Kidney epithelial cell (primary cell): Measurements from ENCODE around the gene USP11. TPM values are rescaled to one million over a fixed set of nuclear protein-coding genes. Genes with fewer than 3 reads are reported as not detected.
"Not testable (repeated sequence)": the region's sequence is repeated elsewhere in the genome, so short reads cannot be mapped to it uniquely, and the experiment has no call there.

Experiments
- DNase-seq: peaks from one replicate; pipeline ENCODE4 v3.0.0-alpha.2; 2010; ENCODE audit warnings: low read depth
- H3K27me3 ChIP-seq: 2 replicates; pipeline ENCODE4 v1.6.0; 2011; ENCODE audit warnings: low read length; ENCODE audit not compliant: control insufficient read depth, insufficient read depth
- H3K36me3 ChIP-seq: 2 replicates; pipeline ENCODE4 v1.5.1; 2011; ENCODE audit warnings: low read length; ENCODE audit not compliant: control insufficient read depth, insufficient read depth
- H3K4me3 ChIP-seq: 2 replicates; pipeline ENCODE4 v1.5.1; 2011; ENCODE audit warnings: low read depth, mild to moderate bottlenecking, control low read depth, low read length
- total RNA-seq: library from RNA; depleted of rRNA; stranded (reverse); fragments of >200 nt; gene quantifications from 2 replicates; pipeline ENCODE4 v1.2.3, GENCODE V29; 2015
- TF ChIP-seq, protein P1 (sequence below): IDR thresholded peaks from 2 replicates; pipeline ENCODE4 v1.5.1; 2011; ENCODE audit warnings: mild to moderate bottlenecking, moderate library complexity, low read length, control low read depth, inconsistent platforms; ENCODE audit not compliant: insufficient read depth, poor library complexity, severe bottlenecking

USP11 gene
- total RNA-seq, 1 donor from 2014 or later, result 49.1 TPM

GRCh38 chrX:47247206-47247998, 14.6 kb downstream of the USP11 start:
- DNase-seq, result no peak

GRCh38 chrX:47247999-47248320, 15.2 kb downstream of the USP11 start:
- no peak for DNase-seq
- TF ChIP-seq, protein P1, sequence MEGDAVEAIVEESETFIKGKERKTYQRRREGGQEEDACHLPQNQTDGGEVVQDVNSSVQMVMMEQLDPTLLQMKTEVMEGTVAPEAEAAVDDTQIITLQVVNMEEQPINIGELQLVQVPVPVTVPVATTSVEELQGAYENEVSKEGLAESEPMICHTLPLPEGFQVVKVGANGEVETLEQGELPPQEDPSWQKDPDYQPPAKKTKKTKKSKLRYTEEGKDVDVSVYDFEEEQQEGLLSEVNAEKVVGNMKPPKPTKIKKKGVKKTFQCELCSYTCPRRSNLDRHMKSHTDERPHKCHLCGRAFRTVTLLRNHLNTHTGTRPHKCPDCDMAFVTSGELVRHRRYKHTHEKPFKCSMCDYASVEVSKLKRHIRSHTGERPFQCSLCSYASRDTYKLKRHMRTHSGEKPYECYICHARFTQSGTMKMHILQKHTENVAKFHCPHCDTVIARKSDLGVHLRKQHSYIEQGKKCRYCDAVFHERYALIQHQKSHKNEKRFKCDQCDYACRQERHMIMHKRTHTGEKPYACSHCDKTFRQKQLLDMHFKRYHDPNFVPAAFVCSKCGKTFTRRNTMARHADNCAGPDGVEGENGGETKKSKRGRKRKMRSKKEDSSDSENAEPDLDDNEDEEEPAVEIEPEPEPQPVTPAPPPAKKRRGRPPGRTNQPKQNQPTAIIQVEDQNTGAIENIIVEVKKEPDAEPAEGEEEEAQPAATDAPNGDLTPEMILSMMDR, result no peak
- H3K36me3 ChIP-seq, result no peaks in the 10 kb centered on the region

More at GRCh38 chrX:47247206-47247998, 14.6 kb downstream of the USP11 start:
- H3K4me3 ChIP-seq, result no peak overlapping the region
- no peaks in the 10 kb centered on the region for H3K27me3 ChIP-seq
- TF ChIP-seq, protein P1, result no peak
- no peaks in the 10 kb centered on the region for H3K36me3 ChIP-seq

DNA sequence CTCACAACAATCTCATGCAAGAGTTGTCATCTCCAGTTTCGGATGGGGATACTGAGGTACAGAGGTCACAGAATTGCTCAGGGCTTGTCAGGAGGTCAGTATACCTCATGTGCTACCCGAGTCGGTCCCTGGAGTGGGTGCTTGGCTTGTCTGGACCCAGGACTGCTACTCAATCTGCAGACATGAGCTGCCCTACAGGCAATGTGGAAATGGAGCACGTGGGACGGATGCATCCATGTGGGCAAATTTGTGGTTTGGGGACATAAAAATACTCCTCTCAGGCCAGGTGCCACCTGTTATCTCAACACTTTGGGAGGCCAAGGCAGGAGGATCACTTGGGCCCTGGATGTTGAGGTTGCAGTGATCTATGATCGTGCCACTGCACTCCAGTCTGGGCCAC, 15.8 kb downstream of the USP11 start:
- no peak for DNase-seq
- Histone ChIP-seq H3K27me3 (no peaks in the 10 kb centered on the region), H3K4me3 (no peak overlapping the region), H3K36me3 (no peaks in the 10 kb centered on the region)
- TF ChIP-seq, protein P1, result no peak

More at GRCh38 chrX:47247999-47248320, 15.2 kb downstream of the USP11 start:
- no peak overlapping the region for H3K4me3 ChIP-seq
- no peaks in the 10 kb centered on the region for H3K27me3 ChIP-seq

DNA sequence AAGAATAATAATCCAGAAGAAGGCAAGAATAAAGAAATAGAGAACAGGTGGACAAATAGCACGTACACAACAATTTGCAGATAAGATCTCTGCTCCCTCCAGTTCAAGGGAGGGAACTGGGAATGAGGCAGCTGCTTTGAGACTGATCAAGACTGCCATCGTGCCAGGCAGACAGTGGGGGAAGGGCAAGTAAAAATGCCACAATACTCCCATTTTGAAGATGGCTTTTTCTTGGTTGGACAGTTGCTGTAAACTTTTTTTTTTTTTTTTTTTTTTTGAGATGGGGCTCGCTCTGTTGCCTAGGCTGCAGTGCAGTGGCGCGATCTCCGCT, 17.2 kb downstream of the USP11 start:
- Histone ChIP-seq H3K36me3 (no peaks in the 10 kb centered on the region), H3K4me3 (no peak overlapping the region), H3K27me3 (no peaks in the 10 kb centered on the region)
- TF ChIP-seq, protein P1, result no peak
- no peak for DNase-seq

DNA sequence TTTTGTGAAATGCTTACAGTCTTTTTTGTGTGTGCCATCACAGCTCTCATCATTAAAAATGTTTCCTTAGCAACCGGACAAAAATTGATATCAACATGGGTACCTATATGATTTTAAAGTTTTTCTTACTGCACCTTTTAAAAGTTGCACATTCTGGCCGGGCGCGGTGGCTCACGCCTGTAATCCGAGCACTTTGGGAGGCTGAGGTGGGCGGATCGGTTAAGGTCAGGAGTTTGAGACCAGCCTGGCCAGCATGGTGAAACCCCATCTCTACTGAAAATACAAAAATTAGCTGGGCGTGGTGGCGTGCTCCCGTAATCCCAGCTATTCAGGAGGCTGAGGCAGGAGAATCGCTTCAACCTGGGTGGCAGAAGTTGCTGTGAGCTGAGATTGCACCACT, 24.8 kb downstream of the USP11 start:
- H3K36me3 ChIP-seq, DNase-seq, H3K4me3 ChIP-seq, H3K27me3 ChIP-seq: not testable (repeated sequence)

- peak; percentile 39 for DNase-seq
- TF ChIP-seq, protein P1, result no peak
- H3K36me3 ChIP-seq, result no peaks in the 10 kb centered on the region
- H3K4me3 ChIP-seq, result no peak overlapping the region
- H3K27me3 ChIP-seq, result no peaks in the 10 kb centered on the region
These were observed 31.8 kb downstream of the USP11 start for GRCh38 chrX:47264483-47265173.
